GM12878 (cell line): ENCODE results near the gene ITGA3. TPM values are rescaled to one million over a fixed set of nuclear protein-coding genes. Genes with fewer than 3 reads are reported as not detected.

Source experiments
- ATAC-seq: fragments of 200-7000 bp; cut with Tn5 transposase; 3 replicates; pipeline ENCODE4 v1.9.1; 2020; ENCODE audit warnings: mild to moderate bottlenecking, moderate library complexity
- BruUV-seq: library from RNA; stranded (reverse); fragments of 400-500 nt; replicated peaks from 2 replicates; lab custom pipeline; 2021; lab: Mats Ljungman, UMichigan
- CTCF ChIA-PET: fragments of 300-600 bp; sonication (Branson Sonifier 250); formaldehyde crosslinking; extraction: SDS; loops from one replicate; lab custom pipeline; 2021; ENCODE audit warnings: inconsistent platforms; lab: Yijun Ruan, JAX
- POLR2A ChIA-PET: fragments of 350-600 bp; formaldehyde crosslinking; extraction: SDS; loops from one replicate; lab custom pipeline; 2021; ENCODE audit warnings: inconsistent platforms; lab: Charles Lee
- RAD21 ChIA-PET: fragments of 300-600 bp; sonication (Branson Sonifier 250); formaldehyde crosslinking; loops from one replicate; lab custom pipeline; 2023; ENCODE audit warnings: antibody characterized with exemption; ENCODE audit not compliant: unreplicated experiment; lab: Charles Lee
- SMC1A ChIA-PET: fragments of 300-600 bp; sonication (Branson Sonifier 250); formaldehyde crosslinking; loops from one replicate; lab custom pipeline; 2023; ENCODE audit not compliant: unreplicated experiment, uncharacterized antibody; lab: Charles Lee
- DNase-seq: peaks from one replicate; pipeline ENCODE4 v3.0.0-alpha.2; 2011; ENCODE audit warnings: low read depth, low spot score
- FAIRE-seq: peaks from 3 replicates; lab custom pipeline; 2011; peaks lifted over from hg19 to GRCh38; lab: Jason Lieb, UNC
- H2AFZ ChIP-seq: 2 replicates; pipeline ENCODE4 v1.6.0; 2011; ENCODE audit warnings: low read depth, low read length, control low read depth; ENCODE audit not compliant: control insufficient read depth
- H3K27ac ChIP-seq: 2 replicates; pipeline ENCODE4 v1.5.1; 2011; ENCODE audit warnings: control low read depth; ENCODE audit not compliant: control insufficient read depth, insufficient read depth
- H3K27me3 ChIP-seq, 2 experiments: replicated peaks in 1 of 2; 2 replicates each; pipeline versions ENCODE4 v1.6.0 to v1.6.1; 2011; ENCODE audit warnings: low read length in 1 of 2; ENCODE audit not compliant: control insufficient read depth in 2 of 2, insufficient read depth in 2 of 2
- H3K36me3 ChIP-seq, 2 experiments: 2 replicates each; pipeline ENCODE4 v1.5.1; 2011; ENCODE audit warnings: low read length in 1 of 2; ENCODE audit not compliant: control insufficient read depth in 2 of 2, insufficient read depth in 2 of 2
- H3K4me1 ChIP-seq: 2 replicates; pipeline ENCODE4 v1.6.1; 2011; ENCODE audit warnings: mild to moderate bottlenecking, low read length, moderate library complexity, mixed read lengths; ENCODE audit not compliant: control insufficient read depth, insufficient read depth
- H3K4me2 ChIP-seq: 2 replicates; pipeline ENCODE4 v1.6.0; 2011; ENCODE audit warnings: control low read depth; ENCODE audit not compliant: control insufficient read depth, insufficient read depth
- H3K4me3 ChIP-seq: fragments of 200-600 bp; sonication (generic); 2 replicates; pipeline ENCODE4 v1.5.1; 2016
- H3K79me2 ChIP-seq: 2 replicates; pipeline ENCODE4 v1.6.0; 2011; ENCODE audit warnings: low read length; ENCODE audit not compliant: control insufficient read depth, insufficient read depth
- H3K9ac ChIP-seq: 2 replicates; pipeline ENCODE4 v1.8.0; 2011; ENCODE audit warnings: low read length, control low read depth, mixed read lengths; ENCODE audit not compliant: control insufficient read depth, insufficient read depth
- H3K9me3 ChIP-seq: replicated peaks from 3 replicates; pipeline ENCODE4 v1.5.1; 2011; ENCODE audit warnings: mild to moderate bottlenecking, low read length; ENCODE audit not compliant: control insufficient read depth, insufficient read depth
- H4K20me1 ChIP-seq: 2 replicates; pipeline ENCODE4 v1.6.0; 2011; ENCODE audit not compliant: control insufficient read depth, insufficient read depth
- CHD1 ChIP-seq: IDR thresholded peaks from 2 replicates; pipeline ENCODE4 v1.6.1; 2012; ENCODE audit warnings: low read depth, low read length, improper control_type of control experiment
- EED ChIP-seq: sonication (generic); IDR thresholded peaks from 2 replicates; pipeline ENCODE4 v1.6.1; 2016; ENCODE audit warnings: antibody characterized with exemption, low read depth
- ETV6 ChIP-seq, 2 experiments: fragments of 450-650 bp in 1 of 2; IDR thresholded peaks in 1 of 2; conservative IDR thresholded peaks in 1 of 2; 2 replicates each; pipeline ENCODE4 v1.6.1; 2014; ENCODE audit warnings: antibody characterized with exemption in 1 of 2, borderline replicate concordance in 1 of 2, low read depth in 1 of 2, mild to moderate bottlenecking in 1 of 2, moderate library complexity in 1 of 2
- GATAD2B ChIP-seq: fragments of 450-650 bp; conservative IDR thresholded peaks from 2 replicates; pipeline ENCODE4 v1.6.1; 2017; ENCODE audit warnings: low read depth, mild to moderate bottlenecking, moderate library complexity
- IKZF2 ChIP-seq, 2 experiments: fragments of 450-650 bp; IDR thresholded peaks; 2 replicates each; pipeline ENCODE4 v1.6.1; 2017; ENCODE audit warnings: mild to moderate bottlenecking in 2 of 2, moderate library complexity in 2 of 2
- MEF2B ChIP-seq: fragments of 450-650 bp; IDR thresholded peaks from 2 replicates; pipeline ENCODE4 v1.6.1; 2018; ENCODE audit warnings: mild to moderate bottlenecking, moderate library complexity; ENCODE audit not compliant: partially characterized antibody, poor library complexity, severe bottlenecking
- SP1 ChIP-seq: IDR thresholded peaks from one replicate; pipeline ENCODE4 v1.6.1; 2011; ENCODE audit warnings: low read depth, low read length
- ZNF24 ChIP-seq: fragments of 450-650 bp; IDR thresholded peaks from 2 replicates; pipeline ENCODE4 v1.6.1; 2017; ENCODE audit warnings: antibody characterized with exemption, mild to moderate bottlenecking
- WGBS: methylation state at CpG from one replicate; pipeline ENCODE4 v1.1.6; 2016; ENCODE audit warnings: low lambda C conversion rate; ENCODE audit not compliant: insufficient replicate concordance, insufficient coverage; ENCODE audit errors: missing lambda C conversion rate; 5-methylcytosine and 5-hydroxymethylcytosine counted together
- in situ Hi-C: fragments of 300-500 bp; cut with MboI; formaldehyde crosslinking; loops from 9 replicates; pipeline ENCODE4 v1.14.3; 2018; ENCODE audit warnings: mixed read lengths
- intact Hi-C: fragments of 100-400 bp; cut with micrococcal nuclease; formaldehyde crosslinking; loops from one replicate; pipeline ENCODE4 v1.14.2; 2022; ENCODE audit not compliant: unreplicated experiment
- polyA plus RNA-seq, 11 experiments: library from polyadenylated mRNA; depleted of rRNA in 4 of 11; unstranded in 6 of 11; stranded (reverse) in 5 of 11; fragments of >200 nt; fragmentation: Nextera tagmentation in 4 of 11; fragmentation: Illumina TruSeq in 1 of 11; extraction: Ambion mirVana in 4 of 11; extraction: Trizol in 1 of 11; gene quantifications; 1 replicate in 1 of 11; 2 replicates in 10 of 11; pipeline versions ENCODE4 v1.2.1 to v1.2.3, GENCODE V29; 2011 to 2016; ENCODE audit warnings: inconsistent platforms in 2 of 11, missing spikeins in 2 of 11, low read depth in 1 of 11
- total RNA-seq, 4 experiments: library from RNA; depleted of rRNA in 3 of 4; stranded (reverse); fragments of >200 nt in 3 of 4; fragmentation: Illumina TruSeq in 1 of 4; extraction: Trizol in 1 of 4; gene quantifications; 2 replicates each; pipeline versions ENCODE4 v1.2.1 to v1.2.3, GENCODE V29; 2013 to 2021
- TF ChIP-seq, protein P1 (sequence below): fragments of 450-650 bp; IDR thresholded peaks from 2 replicates; pipeline ENCODE4 v1.6.1; 2016; ENCODE audit warnings: mild to moderate bottlenecking
- TF ChIP-seq, protein P2 (sequence below): fragments of 450-650 bp; formaldehyde crosslinking; IDR thresholded peaks from 2 replicates; pipeline ENCODE4 v1.4.0; 2022; ENCODE audit warnings: mild to moderate bottlenecking, moderate library complexity
- TF ChIP-seq, protein P3 (sequence below): fragments of 450-650 bp; IDR thresholded peaks from 2 replicates; pipeline ENCODE4 v1.6.1; 2016; ENCODE audit warnings: mild to moderate bottlenecking, moderate library complexity, borderline replicate concordance

ITGA3 gene
- total and polyA plus RNA-seq, 10 of the 15 experiments (the other 5 are each of a cell fraction or from before 2014, with no cell fraction given): 0.29 to 13.4 (median 6.6) TPM

DNA sequence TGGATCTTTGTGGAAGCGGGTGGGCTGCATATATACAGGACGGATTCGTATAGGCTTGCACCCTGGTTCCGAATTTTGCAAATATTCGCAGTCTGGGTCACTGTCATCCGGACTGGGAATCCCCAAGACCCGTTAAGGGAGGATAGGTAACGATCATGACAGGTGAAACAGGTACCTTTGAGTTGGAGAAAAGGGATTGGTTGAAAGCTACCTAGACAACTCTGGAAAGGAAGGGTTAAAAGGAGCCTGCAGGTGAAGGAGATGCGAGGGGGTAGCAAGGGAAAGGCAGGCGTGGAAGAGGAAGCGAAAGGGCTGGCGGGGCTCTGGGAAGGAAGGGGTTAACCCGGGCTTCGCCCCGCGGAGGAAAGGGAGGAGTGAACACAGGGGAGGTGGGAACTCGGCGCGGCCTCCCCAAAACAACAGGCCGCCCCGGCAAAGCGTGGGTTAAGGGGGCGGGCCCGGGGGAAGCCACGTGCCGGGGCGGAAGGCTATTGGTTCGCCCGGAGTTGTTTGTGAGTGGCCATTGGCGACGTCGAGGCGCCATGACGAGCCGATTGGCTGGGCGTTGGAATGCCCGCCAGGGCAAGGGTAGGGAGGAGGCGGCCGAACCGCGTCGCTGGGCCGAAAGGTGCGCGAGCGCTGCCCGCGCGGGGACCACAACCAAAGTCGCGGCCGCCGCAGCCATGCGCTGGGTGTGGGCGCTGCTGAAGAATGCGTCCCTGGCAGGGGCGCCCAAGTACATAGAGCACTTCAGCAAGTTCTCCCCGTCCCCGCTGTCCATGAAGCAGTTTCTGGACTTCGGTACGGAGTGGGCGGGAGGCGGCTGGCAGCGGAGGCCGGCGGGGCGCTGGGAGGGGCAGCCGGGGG lies 39.1 kb downstream of the ITGA3 start, which contains the start of gene PDK2 (continued):
- TF ChIP-seq, protein P1, sequence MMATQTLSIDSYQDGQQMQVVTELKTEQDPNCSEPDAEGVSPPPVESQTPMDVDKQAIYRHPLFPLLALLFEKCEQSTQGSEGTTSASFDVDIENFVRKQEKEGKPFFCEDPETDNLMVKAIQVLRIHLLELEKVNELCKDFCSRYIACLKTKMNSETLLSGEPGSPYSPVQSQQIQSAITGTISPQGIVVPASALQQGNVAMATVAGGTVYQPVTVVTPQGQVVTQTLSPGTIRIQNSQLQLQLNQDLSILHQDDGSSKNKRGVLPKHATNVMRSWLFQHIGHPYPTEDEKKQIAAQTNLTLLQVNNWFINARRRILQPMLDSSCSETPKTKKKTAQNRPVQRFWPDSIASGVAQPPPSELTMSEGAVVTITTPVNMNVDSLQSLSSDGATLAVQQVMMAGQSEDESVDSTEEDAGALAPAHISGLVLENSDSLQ: peak; percentile 43; the same call in 1 of the 2 replicates
- TF ChIP-seq EED (0 out of 2 replicates have a peak, but pooled peaks have one; percentile 11), ETV6 (conservative IDR thresholded peaks at IDR 0.05 in 1 of 2, IDR thresholded peaks at IDR 0.05 in 1 of 2; ENCODE audit: borderline replicate concordance in 1 of 2, low read depth in 1 of 2) (no peak), GATAD2B (peak; percentile 81), SP1 (peak; percentile 99)

DNA sequence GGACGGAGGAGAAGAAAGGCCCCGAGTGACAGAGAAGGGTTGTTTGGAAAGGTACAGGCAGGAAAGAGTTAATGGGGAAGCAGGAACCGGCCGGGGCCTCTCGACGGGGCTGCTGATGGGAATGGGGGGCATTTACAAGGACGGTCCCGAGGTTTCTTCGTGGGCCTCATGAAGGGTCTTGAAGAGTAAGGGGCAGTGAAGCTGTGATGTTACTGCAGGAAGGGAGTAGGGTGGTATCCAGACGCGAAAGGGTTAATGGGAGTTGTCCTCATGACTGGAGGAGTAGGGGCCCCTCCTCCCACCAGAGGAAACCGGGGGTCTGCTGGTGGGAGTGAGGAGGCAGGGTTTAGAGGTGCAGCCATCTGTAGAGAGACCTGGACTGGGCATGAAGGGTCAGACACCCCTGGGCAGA lies 39.7 kb downstream of the ITGA3 start:
- 1% methylated on average over 10 of the region's 12 CpGs for WGBS
- Histone ChIP-seq H2AFZ (peak overlapping the region; percentile 90), H3K9me3 (no peaks in the 10 kb centered on the region), H3K36me3 (no peaks in the 10 kb centered on the region), H3K4me2 (peak overlapping the region; percentile 98), H3K27ac (peak overlapping the region; percentile 44; the same call in 1 of the 2 replicates), H3K27me3 (no peaks in the 10 kb centered on the region), H3K79me2 (no peaks in the 10 kb centered on the region), H3K4me3 (peak overlapping the region; percentile 85), H3K9ac (peak overlapping the region; percentile 66), H4K20me1 (no peaks in the 10 kb centered on the region), H3K4me1 (peaks cover 17% of the 10 kb centered on the region)
- ChIA-PET RAD21 (no interaction called here), CTCF (interaction anchor here (0.7 to 3.2 kb wide), 6 partner anchors 26 to 98 kb away, joined by 3 to 26 read pairs (median 11); partner anchors contain the start of gene ITGA3), SMC1A (interaction anchor here (2.9 kb wide), 1 partner anchor 52 kb away, joined by 14 read pairs; no protein-coding TSS in a partner anchor), POLR2A (no interaction called here)
- FAIRE-seq (no peak), DNase-seq (no peak), ATAC-seq (no peak)
- intact Hi-C loops: loop anchor here (2.0 to 5.0 kb wide), 2 partner anchors 39 to 52 kb away; partner anchors contain the start of gene ITGA3
- in situ Hi-C loops: no loop called here
- no TSS peak for BruUV-seq
- TF ChIP-seq CHD1 (no peak), ZNF24 (peak; percentile 18; the same call in 1 of the 2 replicates), MEF2B (peak; percentile 7), IKZF2 (IDR thresholded peaks at IDR 0.05) (0 out of 4 replicates have a peak, but pooled peaks of 1 of the 2 experiments have one; percentile 10)
- TF ChIP-seq, protein P2, sequence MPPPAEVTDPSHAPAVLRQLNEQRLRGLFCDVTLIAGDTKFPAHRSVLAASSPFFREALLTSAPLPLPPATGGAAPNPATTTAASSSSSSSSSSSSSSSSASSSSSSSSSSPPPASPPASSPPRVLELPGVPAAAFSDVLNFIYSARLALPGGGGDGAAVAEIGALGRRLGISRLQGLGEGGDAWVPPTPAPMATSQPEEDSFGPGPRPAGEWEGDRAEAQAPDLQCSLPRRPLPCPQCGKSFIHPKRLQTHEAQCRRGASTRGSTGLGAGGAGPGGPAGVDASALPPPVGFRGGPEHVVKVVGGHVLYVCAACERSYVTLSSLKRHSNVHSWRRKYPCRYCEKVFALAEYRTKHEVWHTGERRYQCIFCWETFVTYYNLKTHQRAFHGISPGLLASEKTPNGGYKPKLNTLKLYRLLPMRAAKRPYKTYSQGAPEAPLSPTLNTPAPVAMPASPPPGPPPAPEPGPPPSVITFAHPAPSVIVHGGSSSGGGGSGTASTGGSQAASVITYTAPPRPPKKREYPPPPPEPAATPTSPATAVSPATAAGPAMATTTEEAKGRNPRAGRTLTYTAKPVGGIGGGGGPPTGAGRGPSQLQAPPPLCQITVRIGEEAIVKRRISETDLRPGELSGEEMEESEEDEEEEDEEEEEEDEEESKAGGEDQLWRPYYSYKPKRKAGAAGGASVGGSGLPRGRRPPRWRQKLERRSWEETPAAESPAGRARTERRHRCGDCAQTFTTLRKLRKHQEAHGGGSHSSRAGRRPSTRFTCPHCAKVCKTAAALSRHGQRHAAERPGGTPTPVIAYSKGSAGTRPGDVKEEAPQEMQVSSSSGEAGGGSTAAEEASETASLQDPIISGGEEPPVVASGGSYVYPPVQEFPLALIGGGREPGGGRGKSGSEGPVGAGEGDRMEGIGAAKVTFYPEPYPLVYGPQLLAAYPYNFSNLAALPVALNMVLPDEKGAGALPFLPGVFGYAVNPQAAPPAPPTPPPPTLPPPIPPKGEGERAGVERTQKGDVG: no peak
- TF ChIP-seq, protein P3, sequence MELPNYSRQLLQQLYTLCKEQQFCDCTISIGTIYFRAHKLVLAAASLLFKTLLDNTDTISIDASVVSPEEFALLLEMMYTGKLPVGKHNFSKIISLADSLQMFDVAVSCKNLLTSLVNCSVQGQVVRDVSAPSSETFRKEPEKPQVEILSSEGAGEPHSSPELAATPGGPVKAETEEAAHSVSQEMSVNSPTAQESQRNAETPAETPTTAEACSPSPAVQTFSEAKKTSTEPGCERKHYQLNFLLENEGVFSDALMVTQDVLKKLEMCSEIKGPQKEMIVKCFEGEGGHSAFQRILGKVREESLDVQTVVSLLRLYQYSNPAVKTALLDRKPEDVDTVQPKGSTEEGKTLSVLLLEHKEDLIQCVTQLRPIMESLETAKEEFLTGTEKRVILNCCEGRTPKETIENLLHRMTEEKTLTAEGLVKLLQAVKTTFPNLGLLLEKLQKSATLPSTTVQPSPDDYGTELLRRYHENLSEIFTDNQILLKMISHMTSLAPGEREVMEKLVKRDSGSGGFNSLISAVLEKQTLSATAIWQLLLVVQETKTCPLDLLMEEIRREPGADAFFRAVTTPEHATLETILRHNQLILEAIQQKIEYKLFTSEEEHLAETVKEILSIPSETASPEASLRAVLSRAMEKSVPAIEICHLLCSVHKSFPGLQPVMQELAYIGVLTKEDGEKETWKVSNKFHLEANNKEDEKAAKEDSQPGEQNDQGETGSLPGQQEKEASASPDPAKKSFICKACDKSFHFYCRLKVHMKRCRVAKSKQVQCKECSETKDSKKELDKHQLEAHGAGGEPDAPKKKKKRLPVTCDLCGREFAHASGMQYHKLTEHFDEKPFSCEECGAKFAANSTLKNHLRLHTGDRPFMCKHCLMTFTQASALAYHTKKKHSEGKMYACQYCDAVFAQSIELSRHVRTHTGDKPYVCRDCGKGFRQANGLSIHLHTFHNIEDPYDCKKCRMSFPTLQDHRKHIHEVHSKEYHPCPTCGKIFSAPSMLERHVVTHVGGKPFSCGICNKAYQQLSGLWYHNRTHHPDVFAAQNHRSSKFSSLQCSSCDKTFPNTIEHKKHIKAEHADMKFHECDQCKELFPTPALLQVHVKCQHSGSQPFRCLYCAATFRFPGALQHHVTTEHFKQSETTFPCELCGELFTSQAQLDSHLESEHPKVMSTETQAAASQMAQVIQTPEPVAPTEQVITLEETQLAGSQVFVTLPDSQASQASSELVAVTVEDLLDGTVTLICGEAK: peak; percentile 12; the same call in 1 of the 2 replicates
